ENCODE measurements around the gene GRID1. TPM values are rescaled to one million over a fixed set of nuclear protein-coding genes. Genes with fewer than 3 reads are reported as not detected.

GRID1 gene
- total RNA-seq, 1 donor from 2014 or later: 9.2 TPM

GRCh38 chr10:85557706-85558105 is 808.9 kb downstream of the GRID1 start:
- Mint-ChIP-seq H3K27me3 (no peaks in the 10 kb centered on the region), H3K9me3 (no peaks in the 10 kb centered on the region), H3K4me1 (ENCODE audit: unreplicated experiment) (no peaks in the 10 kb centered on the region), H3K36me3 (no peaks in the 10 kb centered on the region), H3K4me3 (no peak overlapping the region), H3K27ac (no peak overlapping the region)
- DNase-seq (ENCODE audit: extremely low spot score, unreplicated experiment): no peak
- no peak for TF ChIP-seq CTCF (conservative IDR thresholded peaks at IDR 0.05)

GRCh38 chr10:85557077-85557476 is 809.5 kb downstream of the GRID1 start:
- no peak for TF ChIP-seq CTCF (conservative IDR thresholded peaks at IDR 0.05)
- Mint-ChIP-seq H3K36me3 (no peaks in the 10 kb centered on the region), H3K4me1 (ENCODE audit: unreplicated experiment) (no peaks in the 10 kb centered on the region), H3K4me3 (no peak overlapping the region), H3K9me3 (no peaks in the 10 kb centered on the region), H3K27me3 (no peaks in the 10 kb centered on the region), H3K27ac (no peak overlapping the region)
- no peak for DNase-seq (ENCODE audit: extremely low spot score, unreplicated experiment)

Small RNA genes within 50 kb of the gene (microRNA-seq; reads per million reads assigned to microRNA genes)
- 14.6 reads per million, percentile 38 among the genes with 10 or more reads in this experiment for gene MIR346

Other genes starting within 250 kb of the GRID1 start
- 41.3 and 42.4 TPM in 2 replicates for gene WAPL, start 155.0 kb upstream of the GRID1 start, total RNA-seq (ENCODE audit: low replicate concordance)

All from type B pancreatic cell (in vitro differentiated cells).